Uterus (tissue), 2 donors: ENCODE measurements around the gene UST.

Experiments
- CTCF ChIP-seq, 4 experiments: fragments of 200-600 bp in 2 of 4; fragments of 450-650 bp in 2 of 4; sonication (generic) in 2 of 4; IDR thresholded peaks; one replicate each; pipeline ENCODE4 v1.5.1; 2016 to 2019; ENCODE audit warnings: antibody characterized with exemption in 4 of 4, mild to moderate bottlenecking in 2 of 4, moderate library complexity in 1 of 4
- POLR2A ChIP-seq, 2 donors: fragments of 450-650 bp; IDR thresholded peaks; one replicate each; pipeline ENCODE4 v1.6.1; 2016; ENCODE audit warnings: antibody characterized with exemption in 2 of 2, mild to moderate bottlenecking in 1 of 2, moderate library complexity in 1 of 2

- no peak for TF ChIP-seq CTCF (IDR thresholded peaks at IDR 0.05)
- no peak for TF ChIP-seq POLR2A (IDR thresholded peaks at IDR 0.05)
These were observed 299.5 kb downstream of the UST start for GRCh38 chr6:149046164-149046821.
